ENCODE data around the gene AEBP1.

DNA sequence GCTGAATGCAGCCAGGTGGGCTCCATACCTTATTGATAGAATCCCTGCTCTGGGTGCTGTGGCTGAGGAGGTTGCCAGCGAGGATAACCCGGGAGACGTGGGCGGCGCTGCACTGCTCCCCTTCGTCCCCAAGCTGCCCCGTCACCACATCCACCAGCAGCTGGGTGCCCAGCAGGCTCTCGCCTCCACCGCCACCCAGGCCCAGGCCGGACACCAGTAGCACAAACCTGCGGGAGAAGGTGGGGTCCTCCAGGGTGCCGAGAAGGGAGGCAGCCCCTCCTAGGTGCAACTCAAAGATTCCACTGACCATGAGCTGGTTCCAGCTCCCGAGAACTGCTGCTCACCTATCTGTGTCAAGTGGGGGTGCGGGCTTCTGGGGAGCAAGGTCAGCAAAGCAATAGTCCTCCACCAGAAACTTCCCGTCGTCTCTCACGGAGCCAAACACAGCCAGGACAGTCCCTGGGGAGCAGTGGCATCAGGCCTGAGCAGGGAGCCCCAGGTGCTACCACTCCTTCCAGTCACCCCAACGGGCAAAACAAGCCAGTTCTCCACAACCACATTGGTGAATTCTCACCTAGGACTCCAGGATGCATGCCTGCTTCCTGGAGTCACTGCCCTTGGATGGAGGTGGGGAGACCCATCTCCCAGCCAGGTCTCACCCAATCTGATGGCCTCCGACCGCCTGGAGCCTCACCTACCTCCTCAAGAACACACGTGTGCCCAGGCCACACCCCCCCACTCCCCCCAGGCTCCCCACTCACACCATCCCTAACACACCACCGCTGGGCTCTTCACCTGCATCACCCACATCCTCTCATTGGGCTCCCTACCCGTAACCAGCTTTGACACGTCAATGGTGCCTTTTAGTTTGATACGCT, 12.9 kb downstream of the AEBP1 start:
- no peak for TF ChIP-seq EZH2 (IDR thresholded peaks at IDR 0.05; ENCODE audit: borderline replicate concordance, low read depth, low read length, poor library complexity, severe bottlenecking)
- TF ChIP-seq, protein P1, sequence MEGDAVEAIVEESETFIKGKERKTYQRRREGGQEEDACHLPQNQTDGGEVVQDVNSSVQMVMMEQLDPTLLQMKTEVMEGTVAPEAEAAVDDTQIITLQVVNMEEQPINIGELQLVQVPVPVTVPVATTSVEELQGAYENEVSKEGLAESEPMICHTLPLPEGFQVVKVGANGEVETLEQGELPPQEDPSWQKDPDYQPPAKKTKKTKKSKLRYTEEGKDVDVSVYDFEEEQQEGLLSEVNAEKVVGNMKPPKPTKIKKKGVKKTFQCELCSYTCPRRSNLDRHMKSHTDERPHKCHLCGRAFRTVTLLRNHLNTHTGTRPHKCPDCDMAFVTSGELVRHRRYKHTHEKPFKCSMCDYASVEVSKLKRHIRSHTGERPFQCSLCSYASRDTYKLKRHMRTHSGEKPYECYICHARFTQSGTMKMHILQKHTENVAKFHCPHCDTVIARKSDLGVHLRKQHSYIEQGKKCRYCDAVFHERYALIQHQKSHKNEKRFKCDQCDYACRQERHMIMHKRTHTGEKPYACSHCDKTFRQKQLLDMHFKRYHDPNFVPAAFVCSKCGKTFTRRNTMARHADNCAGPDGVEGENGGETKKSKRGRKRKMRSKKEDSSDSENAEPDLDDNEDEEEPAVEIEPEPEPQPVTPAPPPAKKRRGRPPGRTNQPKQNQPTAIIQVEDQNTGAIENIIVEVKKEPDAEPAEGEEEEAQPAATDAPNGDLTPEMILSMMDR (conservative IDR thresholded peaks at IDR 0.05; ENCODE audit: low read depth, low read length), result no peak

Measured in A673 (cell line).